Thoracic aorta endothelial cell (primary cell): ENCODE data around the gene RBM12. TPM values are rescaled to one million over a fixed set of nuclear protein-coding genes. Genes with fewer than 3 reads are reported as not detected.

ENCODE experiments used
- small RNA-seq: library from RNA; depleted of rRNA; stranded (forward); fragments of <200 nt; gene quantifications from one replicate; pipeline ENCODE3, GENCODE V24; 2012
- total RNA-seq: library from RNA; depleted of rRNA; stranded (reverse); fragments of >200 nt; gene quantifications from 2 replicates; pipeline ENCODE4 v1.2.3, GENCODE V29; 2012

Gene RBM12, protein sequence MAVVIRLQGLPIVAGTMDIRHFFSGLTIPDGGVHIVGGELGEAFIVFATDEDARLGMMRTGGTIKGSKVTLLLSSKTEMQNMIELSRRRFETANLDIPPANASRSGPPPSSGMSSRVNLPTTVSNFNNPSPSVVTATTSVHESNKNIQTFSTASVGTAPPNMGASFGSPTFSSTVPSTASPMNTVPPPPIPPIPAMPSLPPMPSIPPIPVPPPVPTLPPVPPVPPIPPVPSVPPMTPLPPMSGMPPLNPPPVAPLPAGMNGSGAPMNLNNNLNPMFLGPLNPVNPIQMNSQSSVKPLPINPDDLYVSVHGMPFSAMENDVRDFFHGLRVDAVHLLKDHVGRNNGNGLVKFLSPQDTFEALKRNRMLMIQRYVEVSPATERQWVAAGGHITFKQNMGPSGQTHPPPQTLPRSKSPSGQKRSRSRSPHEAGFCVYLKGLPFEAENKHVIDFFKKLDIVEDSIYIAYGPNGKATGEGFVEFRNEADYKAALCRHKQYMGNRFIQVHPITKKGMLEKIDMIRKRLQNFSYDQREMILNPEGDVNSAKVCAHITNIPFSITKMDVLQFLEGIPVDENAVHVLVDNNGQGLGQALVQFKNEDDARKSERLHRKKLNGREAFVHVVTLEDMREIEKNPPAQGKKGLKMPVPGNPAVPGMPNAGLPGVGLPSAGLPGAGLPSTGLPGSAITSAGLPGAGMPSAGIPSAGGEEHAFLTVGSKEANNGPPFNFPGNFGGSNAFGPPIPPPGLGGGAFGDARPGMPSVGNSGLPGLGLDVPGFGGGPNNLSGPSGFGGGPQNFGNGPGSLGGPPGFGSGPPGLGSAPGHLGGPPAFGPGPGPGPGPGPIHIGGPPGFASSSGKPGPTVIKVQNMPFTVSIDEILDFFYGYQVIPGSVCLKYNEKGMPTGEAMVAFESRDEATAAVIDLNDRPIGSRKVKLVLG
- total RNA-seq, result 94.6 and 97.2 TPM in 2 replicates

DNA sequence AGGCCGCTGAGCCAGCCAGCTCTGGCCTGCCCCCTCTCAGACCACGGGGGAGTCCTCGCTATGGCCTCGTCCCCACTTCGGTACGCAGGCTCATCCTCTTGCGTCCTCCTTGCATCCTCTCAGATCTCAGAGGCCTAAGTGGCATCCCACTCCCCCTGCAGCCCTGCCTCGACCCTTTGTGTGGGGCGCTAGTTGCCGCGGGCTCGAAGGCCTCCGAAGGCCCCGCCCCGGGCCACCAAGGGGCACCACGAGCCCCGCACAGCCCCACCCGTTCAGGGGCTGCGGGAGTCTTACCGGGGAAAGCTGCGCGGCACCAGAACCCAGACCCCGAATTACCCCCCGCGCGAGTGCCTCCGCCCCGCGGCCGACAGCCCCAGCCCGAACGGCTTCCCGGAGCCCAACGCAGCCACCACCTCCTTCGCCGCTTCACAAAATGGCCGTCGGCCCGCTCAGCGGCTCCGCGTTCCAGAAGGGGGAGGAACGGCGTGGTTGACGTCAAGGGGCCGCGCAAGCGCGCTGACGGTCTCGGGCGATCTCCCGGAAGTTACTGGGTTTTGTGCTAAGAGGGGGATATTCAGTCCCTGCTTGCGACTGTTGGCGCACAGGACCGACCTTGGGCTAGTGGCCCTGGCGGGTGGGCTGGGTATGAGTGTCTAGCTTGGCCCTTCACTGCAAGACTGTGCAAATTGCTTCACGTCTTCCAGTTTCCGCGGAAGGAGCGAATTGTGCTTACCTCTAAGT, at the start of gene RBM12, which contains the start of gene CPNE1:
TSS of gene RBM12 (minus strand) at position 435 of the 741 bp plus-strand sequence. CDS start 9,578 bp downstream, outside the sequence.
TSS of gene CPNE1 (minus strand) at position 435 of the 741 bp plus-strand sequence. CDS start 31,977 bp downstream, outside the sequence.

DNA sequence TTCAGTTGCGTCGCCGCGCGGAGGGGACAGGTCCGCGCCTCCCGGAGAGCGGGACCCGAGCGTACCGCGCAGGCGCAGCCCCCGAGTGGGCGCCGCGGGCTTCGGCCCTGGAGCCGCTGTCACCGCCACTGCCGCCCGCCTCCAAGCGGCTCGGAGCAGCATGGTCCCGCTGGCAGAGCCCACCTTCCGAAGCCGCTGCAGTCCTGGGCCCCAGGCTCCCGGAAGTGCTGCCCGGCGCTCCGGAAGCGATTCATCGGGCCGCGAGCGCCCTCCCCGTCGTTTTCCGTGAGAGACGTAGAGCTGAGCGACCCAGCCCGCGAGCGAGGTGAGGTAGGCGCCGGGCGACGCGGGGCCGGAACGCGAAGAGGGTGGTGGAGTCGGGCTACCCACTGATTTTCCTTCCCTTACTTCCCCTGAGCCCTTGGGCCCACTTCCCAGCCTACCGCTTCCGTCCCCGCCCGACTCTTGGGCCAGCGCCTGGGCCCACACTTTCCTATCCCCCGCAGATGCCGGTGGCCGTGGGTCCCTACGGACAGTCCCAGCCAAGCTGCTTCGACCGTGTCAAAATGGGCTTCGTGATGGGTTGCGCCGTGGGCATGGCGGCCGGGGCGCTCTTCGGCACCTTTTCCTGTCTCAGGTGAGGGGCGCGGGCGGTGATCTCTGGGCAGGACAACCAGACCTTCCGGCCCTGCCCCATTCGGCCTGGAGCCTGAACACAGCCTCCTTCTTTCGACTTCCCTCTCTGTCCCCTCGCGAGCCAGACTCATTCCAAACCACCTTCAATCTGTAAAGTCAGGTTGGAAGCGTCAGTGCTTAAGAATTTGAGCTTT, 34.6 kb upstream of the RBM12 start, which contains the start of the genes NFS1 and ROMO1:
TSS of gene NFS1 (minus strand) at position 226 of the 830 bp plus-strand sequence. CDS start at position 162, 64 bp downstream.
TSS of gene ROMO1 (plus strand) at position 279 of the 830 bp plus-strand sequence. CDS start at position 507, 228 bp downstream.

DNA sequence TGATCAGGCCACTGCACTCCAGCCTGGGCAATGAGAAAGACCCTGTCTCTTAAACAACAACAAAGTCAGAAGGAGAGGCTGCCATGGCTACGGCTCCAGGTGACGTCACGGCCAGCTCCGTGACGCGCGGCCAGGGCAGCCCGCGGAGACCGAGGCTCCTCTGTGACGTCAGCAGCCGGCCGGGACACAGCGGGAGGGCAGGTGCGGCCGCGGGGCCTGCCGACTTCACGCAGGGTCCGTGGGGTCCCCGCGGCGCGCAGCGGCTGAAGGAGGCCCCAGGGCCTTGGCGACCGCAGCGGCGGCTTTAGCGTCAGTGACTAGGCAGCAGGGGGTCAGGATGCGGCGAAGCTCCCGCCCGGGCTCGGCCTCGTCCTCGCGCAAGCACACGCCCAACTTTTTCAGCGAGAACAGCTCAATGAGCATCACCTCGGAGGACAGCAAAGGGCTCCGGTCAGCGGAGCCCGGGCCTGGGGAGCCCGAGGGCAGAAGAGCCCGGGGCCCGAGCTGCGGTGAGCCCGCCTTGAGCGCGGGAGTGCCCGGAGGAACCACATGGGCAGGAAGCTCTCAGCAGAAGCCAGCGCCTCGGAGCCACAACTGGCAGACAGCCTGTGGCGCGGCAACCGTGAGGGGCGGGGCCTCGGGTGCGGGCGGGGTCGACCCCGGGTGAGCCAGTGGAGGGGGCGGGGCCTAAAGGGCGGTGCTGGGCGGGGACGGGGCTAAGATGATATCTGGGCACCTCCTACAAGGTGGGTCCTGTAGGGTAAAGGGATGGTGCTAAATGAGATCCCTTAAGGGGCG, 48.8 kb downstream of the RBM12 start, which contains the start of gene SPAG4:
TSS of gene SPAG4 (plus strand) at position 163 of the 798 bp plus-strand sequence. CDS start at position 338, 175 bp downstream.

Small RNA genes lying within 50 kb of the gene (small RNA-seq; reads per million reads assigned to genes)
- gene RNU6-759P, result not detected

Other genes with a start within 250 kb of the RBM12 start
- gene GDF5, start 226.7 kb downstream of the RBM12 start, total RNA-seq, result 0.29 and 0.66 TPM in 2 replicates
- gene CEP250, start 209.3 kb downstream of the RBM12 start, total RNA-seq, result 23.5 and 30.2 TPM in 2 replicates
- gene C20orf173, start 135.2 kb downstream of the RBM12 start, total RNA-seq, result not detected in 2 replicates
- gene ERGIC3, start 122.8 kb downstream of the RBM12 start, total RNA-seq, result 168 and 229 TPM in 2 replicates
- gene SPAG4, start 49.1 kb downstream of the RBM12 start, total RNA-seq, result 6.5 and 7.8 TPM in 2 replicates
- 78.2 and 151 TPM in 2 replicates for gene CPNE1, start within 50 bp of the RBM12 start, total RNA-seq
- 15.6 and 17.1 TPM in 2 replicates for gene NFS1, start 34.5 kb upstream of the RBM12 start, total RNA-seq
- 128 and 146 TPM in 2 replicates for gene ROMO1, start 34.5 kb upstream of the RBM12 start, total RNA-seq
- gene RBM39, start 77.4 kb upstream of the RBM12 start, total RNA-seq, result 326 and 336 TPM in 2 replicates
- 40.3 and 42.3 TPM in 2 replicates for gene PHF20, start 107.1 kb upstream of the RBM12 start, total RNA-seq